ENCODE results near the gene WWOX.

The WWOX gene

DNA sequence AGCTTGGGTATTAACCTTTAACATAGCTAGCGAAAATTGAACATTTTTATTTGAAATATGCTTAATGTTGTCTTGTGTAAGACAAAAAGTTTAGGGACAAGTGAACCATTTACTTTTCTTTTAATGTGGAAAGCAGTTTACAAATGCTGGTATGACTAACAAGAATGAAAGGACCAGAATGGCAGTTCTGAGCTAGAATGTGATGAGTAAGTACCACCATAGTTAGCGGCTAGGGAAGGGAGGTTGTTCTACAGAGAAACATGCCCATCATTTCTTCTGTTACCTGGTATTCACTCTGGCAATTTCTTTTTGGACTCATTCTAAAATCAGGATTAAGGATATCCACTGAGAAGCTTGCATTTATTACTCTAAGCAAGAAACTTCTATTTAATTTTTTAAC is 121.1 kb downstream of the WWOX start:
- in situ Hi-C loops (cut with MboI; ENCODE audit: low sequenced_read_pairs): no loop called here

DNA sequence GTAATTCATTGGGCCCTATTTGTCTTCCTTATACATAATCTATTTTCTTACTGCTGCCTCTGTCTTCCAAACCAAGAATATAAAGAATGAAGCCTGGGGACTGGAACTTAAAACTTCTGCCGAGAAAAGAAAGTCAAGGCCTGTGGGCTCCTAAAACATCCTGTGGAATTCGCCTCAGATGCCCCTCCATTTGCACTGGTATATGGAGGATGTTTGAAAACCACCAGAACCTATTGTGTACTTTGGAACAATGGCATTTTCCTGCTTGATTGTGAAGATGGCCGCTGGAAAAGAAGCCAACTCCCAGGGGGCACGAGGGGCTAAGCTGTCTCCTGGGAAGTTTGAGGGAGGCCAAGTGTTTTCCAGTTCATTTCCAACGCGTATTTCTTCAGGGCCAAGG is 122.4 kb downstream of the WWOX start:
- in situ Hi-C loops (cut with MboI; ENCODE audit: low sequenced_read_pairs): no loop called here

DNA sequence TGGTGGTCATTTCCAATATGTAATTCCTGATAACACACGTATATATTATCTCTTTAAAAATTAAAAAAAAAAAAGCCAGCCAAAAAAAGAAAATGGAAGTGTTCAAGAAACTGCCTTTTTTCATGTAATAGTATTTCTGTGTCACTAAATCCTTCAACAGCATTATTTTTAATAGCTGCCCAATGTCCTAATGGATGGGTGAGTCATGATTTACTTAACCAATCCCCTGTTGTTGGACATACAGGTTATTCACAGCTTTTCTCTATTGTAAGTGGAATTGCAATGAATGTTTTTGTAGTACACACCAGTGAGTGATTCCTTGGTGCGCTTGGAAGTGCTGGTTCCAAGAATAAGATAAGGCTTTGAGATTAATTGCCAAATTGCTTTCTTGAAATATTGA is 124.9 kb downstream of the WWOX start:
- in situ Hi-C loops (cut with MboI; ENCODE audit: low sequenced_read_pairs): no loop called here

DNA sequence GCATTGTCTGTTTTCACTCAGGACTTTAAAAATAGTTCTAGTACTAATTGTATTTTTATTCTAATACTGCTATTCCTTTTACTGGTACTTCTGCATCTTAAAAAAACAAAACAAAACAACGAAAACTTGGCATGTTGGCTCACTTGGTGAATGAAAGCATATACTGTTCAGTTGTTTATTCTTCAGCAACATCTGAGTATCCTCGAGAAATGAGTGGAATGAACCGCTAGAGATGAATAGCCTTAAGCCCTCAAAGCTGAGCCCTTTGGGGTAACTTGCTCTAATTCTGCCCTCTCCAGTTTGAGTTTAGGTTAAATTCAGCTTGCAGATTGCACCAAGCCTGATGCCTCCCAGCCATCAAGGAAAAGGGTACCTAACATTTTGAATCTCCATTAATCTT is 126.5 kb downstream of the WWOX start:
- in situ Hi-C loops (cut with MboI; ENCODE audit: low sequenced_read_pairs): no loop called here

DNA sequence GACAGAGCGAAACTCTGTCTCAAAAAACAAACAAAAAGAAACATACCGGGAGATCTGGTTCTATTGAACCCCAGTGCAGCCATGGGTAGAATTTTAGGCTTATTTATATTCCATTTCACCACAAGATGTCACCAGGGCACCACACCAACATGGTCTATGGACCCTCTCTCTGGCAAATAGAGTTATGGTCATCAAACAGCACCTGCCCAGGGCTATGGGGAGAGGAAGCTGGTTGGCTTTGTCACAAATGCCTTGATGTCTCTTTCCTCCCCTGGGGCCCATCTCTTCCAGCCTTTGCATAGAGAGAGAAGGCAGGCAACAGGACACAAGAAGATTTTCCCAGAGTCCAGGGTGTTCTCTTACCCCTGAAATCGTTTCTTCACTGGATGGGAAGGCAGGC is 128.4 kb downstream of the WWOX start:
- in situ Hi-C loops (cut with MboI; ENCODE audit: low sequenced_read_pairs): no loop called here

DNA sequence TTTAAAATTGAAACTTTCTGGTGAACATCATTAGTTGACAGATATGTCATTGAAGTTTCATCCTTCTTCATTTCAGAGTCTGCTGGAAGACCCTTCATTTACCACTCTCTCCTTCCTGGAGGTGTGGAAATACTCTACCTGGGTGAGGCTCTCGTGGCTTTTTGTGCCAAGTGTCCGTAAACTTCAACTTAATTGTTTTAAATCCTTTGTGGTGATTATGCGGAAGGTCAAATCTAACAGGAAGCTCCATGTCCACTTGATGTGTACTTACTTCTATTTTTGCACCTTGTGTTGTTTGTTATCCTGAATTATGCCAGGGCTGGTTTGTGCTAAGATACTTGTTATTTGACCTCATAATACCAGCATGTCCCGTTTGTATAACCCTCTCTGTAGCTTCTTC is 129.2 kb downstream of the WWOX start:
- in situ Hi-C loops (cut with MboI; ENCODE audit: low sequenced_read_pairs): no loop called here

DNA sequence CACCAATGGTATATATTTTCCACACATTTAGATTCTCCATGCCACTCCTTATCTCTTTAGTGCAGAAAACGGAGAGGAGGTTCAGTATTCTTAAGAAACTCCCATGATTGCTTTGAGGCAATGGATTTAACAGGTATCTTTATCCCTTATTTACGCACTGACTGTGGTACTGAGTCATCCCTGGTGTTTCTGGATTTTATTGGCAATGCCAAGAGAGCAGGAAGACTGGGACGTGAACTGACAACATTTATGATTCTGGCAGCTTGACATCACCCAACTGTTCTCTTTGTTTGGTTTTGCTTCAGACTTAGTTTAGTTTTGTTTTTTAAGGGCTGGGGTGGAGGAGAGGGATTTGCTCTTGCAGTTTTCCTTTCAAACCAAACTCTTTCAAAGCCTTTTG is 131.4 kb downstream of the WWOX start:
- in situ Hi-C loops (cut with MboI; ENCODE audit: low sequenced_read_pairs): no loop called here

DNA sequence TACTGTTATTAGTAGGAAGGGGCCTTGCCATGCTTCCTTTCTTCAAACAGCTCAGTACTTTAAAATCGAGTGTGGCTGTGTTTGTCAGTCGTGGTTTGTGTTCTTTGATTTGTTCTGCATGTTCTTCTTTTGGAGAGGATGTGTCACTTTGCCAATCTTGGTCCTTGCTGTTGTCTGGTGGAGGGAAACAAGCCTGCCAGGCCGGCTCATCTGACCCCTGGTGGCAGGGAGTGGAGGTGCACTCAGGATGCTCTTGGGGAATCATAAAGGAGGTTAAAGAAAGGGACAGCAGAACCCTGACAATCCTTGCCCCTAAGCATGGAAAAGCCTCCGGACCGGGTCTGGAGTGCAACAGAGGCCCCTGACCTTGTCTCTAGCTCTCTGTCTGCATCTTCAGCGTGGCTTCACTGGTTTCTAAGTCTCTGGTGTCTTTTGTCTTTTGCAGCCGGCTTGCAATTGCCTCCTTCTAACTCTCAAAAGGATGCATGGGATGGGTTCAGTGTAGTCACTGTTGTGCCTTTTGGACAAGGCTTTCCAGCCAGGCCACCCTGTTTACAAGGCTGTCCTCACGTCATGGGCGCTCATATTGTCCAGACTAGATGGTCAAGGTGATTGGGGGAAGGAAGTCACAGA is 135.8 kb downstream of the WWOX start:
- in situ Hi-C loops (cut with MboI; ENCODE audit: low sequenced_read_pairs): no loop called here

DNA sequence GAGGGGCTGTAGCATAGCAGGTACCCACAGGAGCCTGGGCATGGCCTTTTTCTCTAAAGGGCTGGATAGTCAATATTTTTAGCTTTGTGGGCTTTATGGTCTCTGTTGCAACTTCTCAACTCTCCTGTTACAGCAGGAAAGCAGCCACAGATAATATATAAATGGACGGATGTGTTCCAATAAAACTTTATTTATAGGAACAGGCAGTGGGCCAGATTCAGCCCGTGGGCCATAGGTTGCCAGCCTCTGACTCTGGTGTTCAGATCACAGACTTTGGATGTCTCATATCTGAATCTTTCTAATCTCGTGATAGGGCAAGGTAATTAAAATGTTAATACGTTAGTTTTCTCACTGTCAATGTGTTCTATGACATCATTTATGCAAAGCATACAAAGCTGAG is 136.4 kb downstream of the WWOX start:
- in situ Hi-C loops (cut with MboI; ENCODE audit: low sequenced_read_pairs): no loop called here

DNA sequence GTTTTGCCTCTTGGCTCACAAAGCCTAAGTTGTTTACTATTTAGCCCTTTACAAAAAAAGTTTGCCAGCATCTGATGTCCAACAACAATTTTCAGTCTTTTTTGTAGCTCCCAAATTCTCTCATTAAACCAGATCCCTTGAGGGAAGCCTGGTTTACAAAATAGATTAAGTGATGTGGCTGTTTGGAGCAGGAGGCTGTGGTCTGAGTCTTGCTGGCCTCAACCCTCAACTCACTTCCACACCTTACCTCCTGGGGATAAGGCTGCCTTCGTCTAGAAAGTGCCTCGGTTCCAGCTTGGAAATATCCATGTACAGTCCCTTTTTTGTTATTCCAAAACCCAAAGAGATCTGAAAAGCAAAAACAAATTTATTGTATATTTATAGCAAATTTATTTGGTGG is 138.4 kb downstream of the WWOX start:
- in situ Hi-C loops (cut with MboI; ENCODE audit: low sequenced_read_pairs): no loop called here

DNA sequence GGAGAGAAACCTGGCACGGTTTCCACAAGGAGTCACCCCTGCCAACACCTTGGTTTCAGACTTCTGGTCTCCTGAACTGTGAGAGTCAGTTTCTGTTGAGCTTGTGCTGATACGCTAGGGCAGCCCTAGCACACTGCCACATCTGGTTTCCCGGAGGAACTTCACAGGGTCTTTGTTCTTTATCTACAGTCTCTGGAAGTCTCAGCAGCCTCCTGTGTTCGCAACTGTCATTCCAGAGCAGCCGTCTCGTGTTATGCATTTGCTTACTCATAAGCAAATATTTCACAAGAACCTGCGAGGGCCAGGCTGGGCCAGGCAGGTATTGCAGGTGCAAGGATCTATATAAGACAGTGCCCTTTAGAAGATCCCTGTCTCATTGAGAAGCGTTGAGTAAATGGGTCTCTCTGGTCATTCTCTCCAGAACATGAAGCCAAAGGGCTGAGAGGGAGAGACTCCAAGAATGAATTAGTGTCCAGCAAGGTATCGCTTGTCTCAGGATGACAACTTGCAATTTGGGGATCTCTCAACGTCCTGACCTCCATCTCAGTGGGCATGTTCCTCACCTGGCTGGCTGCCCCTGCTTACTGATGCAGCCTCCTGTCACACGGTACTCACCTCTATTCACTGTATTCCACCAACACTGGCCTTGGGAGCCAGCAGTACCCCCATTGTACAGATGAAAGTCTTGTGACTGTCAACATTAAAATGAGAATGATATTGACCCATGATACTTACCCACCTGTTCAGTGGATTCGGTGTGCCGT is 141.2 kb downstream of the WWOX start:
- in situ Hi-C loops (cut with MboI; ENCODE audit: low sequenced_read_pairs): no loop called here

DNA sequence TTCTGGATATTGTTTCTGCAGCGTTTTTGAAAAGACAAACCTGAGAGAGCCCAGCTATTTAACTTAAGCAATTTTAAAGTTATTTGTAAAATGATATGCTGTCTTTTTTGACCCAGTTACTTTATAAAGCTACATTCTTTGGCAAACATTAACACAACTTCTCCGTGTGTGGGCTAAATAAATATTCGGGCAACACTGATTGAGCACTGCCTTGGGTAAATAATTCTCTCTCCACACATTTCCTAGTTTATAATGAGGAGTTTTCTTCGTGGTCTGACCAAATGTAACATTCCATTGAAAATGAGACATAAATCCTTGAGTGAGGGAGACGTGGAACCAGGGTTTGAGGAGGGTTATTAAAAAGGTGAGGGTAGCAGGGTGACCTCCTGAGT is 142.8 kb downstream of the WWOX start:
- in situ Hi-C loops (cut with MboI; ENCODE audit: low sequenced_read_pairs): no loop called here

DNA sequence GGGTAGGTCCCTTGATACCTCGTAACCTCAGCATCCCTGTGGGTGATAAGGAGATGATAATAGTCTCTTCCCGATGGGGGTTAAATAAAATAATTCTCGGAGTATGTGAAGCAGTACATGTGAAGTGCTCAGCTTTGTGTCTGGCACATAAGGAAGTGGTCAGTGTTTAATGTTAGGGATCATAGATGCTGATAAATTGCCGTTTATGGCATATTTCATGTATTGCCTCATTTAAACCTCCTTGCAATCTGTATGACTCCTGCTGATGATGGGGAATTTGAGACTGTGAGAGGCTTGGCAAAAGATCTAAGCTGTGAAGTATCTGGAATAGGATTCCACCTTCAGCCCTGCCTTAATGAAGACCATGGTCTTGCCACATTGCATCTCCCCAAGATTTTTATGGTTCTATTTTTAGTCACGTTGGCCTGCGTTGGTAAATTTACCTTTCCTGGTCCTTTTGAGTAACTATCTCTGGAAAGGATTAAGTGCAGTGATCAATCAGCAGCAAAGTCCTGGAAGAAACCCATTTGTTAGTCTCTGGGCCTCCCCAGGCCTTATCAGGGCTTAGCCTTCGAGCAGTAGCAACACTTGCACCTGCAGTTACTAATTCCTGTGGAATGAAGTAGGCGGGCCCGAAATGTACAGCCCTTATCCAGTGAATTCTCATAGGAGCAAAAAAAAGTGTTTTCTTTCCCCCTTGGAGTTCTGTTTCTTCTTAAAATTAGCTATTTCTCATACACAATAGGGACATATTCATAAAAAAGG is 144.9 kb downstream of the WWOX start:
- in situ Hi-C loops (cut with MboI; ENCODE audit: low sequenced_read_pairs): no loop called here

DNA sequence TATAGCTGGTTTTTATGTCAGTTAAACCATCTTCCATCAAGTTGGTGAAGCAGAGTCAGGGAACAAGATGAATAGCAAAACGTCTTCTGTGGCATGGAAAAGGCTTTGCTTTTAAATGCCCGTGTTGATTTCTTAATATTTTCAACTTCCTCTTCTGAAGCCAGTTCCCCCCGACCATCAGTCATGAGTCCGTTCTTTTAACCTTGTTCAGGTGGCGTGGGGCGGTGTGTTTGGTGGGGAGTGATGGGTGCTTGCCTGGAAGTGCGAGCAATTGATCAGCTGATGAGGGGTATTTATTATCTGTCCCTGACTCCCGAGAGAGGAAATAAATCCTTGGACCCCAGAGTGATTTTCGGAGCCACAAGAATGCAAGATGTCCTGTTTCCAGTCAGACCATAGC is 147.1 kb downstream of the WWOX start:
- in situ Hi-C loops (cut with MboI; ENCODE audit: low sequenced_read_pairs): no loop called here

DNA sequence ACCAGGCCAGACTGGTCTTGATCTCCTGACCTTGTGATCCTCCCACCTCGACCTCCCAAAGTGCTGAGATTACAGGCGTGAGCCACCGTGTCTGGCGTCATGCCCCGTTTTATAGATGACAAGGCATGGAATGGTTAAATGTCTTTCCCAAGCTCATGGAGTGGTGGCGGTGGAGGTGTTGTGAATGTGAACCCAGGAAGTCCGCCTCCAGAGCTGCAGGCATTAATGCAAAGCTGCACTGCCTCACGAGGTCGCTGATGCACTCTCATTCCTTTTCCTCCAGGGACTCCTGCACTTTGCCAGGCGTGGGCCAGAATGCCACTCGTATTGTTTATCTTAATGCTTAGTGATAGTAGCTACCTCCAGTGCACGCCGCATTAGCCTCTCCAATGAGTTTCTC is 149.6 kb downstream of the WWOX start:
- in situ Hi-C loops (cut with MboI; ENCODE audit: low sequenced_read_pairs): no loop called here

DNA sequence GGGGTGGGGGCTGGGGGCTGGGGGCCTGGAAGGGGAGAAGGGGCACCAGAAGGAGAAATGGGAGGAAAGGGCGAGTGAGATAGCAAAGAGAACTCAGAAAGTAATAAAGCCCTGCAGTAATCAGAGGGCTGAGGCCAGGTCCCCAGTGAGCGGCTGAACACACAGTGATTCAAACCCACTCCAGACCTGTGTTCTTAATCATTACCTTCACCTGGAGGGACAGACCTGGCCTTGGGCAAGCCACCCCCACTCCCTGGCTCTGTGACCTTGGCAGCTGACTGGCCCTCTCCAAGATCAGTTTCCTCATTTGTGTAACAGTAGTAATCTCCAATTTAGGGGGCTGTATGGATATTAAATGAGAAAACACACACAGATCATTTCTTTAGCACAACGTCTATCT is 150.4 kb downstream of the WWOX start:
- in situ Hi-C loops (cut with MboI; ENCODE audit: low sequenced_read_pairs): no loop called here

DNA sequence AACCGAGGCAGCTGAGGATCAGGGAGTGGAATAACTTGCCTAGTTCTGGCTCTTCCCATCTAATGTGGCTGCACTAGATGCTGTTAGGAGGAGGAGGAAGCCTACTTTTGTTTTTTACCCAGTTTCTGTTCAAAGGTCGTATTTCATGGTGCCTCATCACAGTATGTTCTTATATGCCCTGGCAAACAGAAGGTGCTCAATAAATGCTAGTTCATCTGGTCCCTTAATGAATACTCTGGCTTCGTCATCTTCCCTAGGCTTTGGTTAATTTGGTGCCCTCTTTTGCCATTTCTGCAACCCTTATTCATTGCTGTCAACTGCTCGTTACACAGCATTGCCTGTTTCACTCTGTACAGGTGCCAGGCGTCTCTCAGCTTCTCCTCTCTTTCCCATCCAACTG is 151.7 kb downstream of the WWOX start:
- in situ Hi-C loops (cut with MboI; ENCODE audit: low sequenced_read_pairs): no loop called here

DNA sequence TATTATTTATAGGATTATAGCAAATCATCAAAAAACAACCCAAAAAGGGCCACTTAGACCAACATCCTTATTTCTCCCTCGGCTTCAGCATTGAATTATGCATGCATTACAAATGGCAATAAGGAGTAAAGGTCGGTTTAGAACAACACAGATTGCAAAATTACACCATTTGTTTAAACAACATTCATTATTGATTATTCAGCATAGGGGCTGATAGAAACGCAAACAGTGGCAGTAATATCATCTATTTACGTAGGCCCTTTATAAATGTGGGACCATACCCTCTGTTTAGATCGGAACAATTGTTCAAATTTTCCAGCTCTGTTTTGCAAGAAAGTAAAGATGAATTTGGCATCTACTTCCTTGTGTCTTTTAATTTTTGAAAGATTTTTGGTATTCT is 153.3 kb downstream of the WWOX start:
- in situ Hi-C loops (cut with MboI; ENCODE audit: low sequenced_read_pairs): no loop called here

DNA sequence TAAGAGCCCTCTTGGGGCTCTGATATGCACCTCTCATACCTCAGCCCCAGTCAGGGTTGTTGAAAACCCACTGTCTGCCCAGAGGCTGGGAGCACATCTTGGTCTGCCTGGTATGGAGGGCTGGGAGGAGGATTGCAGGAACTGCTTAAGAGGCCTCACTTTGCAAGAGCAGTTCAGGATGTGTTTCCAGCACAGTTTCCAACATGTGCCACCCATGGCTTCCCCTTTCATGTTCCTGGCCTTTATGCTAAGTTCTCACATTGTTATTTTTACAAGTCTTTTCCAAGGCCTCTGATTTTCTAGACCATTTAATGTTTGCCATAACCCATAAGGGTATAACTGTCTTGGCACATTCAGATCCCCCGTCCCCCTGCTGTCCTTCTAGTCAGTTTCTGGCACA is 155.4 kb downstream of the WWOX start:
- in situ Hi-C loops (cut with MboI; ENCODE audit: low sequenced_read_pairs): no loop called here

DNA sequence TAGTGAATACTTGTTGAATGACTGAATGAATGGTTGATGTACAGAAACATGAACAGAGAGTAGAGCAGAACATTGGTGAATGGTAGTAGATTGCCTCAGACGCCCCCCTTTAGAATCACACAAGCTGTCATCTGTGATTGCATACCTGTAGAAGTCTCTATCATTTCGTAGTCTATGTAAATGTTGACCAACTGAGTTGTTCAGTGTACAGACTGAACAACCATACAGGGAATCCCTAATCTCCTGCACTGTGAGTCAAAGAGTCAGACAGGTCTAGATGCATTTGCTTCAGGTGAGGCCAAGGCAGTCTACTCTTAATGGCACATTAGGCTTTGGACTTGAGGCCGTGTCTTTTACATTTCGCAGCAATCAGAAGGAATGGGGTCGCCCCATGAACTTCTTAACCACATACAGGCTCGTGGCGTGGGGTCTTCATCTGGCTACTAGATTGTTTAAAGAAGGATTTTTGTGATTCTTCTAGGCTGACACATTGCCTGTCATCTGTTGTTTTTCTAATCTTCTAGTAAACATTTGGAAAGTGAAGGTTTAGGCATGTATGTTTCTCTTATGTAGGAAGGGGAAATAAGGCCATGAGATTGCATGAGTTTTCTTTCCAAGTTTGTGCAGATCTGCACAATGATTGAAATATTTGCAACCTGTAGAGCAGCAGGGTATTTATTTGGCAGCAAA is 157.4 kb downstream of the WWOX start:
- in situ Hi-C loops (cut with MboI; ENCODE audit: low sequenced_read_pairs): no loop called here

DNA sequence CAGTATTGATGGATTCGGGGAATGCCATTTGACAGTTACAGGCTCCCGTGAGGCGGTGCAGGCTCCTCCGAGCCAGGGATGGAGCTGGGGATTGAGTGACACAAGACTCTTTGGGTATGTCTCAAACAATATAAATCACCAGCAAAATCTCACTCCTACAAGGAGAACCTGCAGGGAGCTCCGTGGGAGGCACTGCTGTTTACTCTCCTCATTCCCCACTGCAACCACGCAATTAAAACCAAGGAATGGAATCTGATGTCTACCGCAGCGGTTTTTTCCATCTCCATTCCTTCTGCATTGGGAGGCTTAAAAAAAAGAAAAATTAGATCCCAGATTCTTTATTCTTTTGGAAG is 157.9 kb downstream of the WWOX start:
- in situ Hi-C loops (cut with MboI; ENCODE audit: low sequenced_read_pairs): no loop called here

All from HL-60/S4 treated with retinoic acid at 250 ng/mL for 4 days and 3 days (cell line).